ENCODE measurements around the gene SIK2. TPM values are rescaled to one million over a fixed set of nuclear protein-coding genes. Genes with fewer than 3 reads are reported as not detected.

SIK2 gene
- total and polyA plus RNA-seq, 9 of the 15 experiments (the other 6 are each of a cell fraction or from before 2014, with no cell fraction given) = 0.74 to 11.6 (median 3.8) TPM

DNA sequence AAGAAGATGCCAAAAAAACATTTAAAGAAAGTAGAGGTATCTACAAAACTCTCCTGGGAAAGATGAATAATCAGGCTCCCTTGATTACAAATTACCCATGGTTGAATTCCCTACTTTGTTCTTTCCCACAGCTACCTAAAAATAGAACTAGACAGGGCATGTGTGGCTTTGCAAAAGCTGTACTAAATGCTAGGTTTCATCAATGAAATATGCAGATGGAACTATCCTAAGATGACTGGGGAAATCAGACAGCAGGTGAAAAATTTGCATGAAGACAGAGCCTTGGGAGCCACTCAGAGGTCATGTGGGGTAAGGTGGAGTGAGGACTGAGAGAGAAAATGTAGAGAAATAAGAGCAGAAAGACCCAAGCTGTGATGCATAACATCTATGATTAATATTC lies 47.0 kb upstream of the SIK2 start (continued):
- TF ChIP-seq, protein P1, sequence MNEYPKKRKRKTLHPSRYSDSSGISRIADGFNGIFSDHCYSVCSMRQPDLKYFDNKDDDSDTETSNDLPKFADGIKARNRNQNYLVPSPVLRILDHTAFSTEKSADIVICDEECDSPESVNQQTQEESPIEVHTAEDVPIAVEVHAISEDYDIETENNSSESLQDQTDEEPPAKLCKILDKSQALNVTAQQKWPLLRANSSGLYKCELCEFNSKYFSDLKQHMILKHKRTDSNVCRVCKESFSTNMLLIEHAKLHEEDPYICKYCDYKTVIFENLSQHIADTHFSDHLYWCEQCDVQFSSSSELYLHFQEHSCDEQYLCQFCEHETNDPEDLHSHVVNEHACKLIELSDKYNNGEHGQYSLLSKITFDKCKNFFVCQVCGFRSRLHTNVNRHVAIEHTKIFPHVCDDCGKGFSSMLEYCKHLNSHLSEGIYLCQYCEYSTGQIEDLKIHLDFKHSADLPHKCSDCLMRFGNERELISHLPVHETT (CRISPR knock-in tag; conservative IDR thresholded peaks at IDR 0.05 in 1 of 2, IDR thresholded peaks at IDR 0.05 in 1 of 2) = no peak
- TF ChIP-seq ESRRA (IDR thresholded peaks at IDR 0.05; ENCODE audit: borderline replicate concordance, low read depth) = no peak

DNA sequence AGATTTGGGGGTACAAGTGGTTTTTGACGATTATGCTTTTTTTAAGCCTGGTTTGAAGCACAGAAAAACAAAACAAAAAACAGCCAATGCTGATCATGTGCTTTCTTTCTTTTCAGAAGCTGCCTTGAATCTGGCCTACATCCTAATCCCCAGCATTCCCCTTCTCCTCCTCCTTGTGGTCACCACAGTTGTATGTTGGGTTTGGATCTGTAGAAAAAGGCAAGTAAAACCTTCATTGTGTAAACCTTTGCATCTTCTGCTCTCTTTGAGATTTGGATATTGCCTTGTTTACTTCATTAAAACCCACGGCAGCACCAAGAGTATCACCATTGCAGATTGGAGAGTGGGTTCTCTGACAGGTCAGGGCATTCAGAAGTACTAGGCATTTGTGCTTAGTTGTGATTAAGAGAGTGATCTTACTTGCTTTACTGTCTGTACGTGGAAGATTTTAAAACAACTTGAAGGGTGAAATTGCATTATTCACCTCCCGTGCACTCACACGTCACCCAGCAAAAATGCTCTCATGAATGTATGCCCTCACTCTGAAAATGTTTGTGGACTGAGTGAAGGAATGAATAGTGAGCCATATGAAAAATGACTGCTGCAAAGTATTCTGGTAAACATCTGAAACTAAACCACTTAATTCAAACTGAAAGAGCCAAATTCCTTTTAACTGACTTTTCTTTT lies 44.7 kb upstream of the SIK2 start:
- no peaks in the 10 kb centered on the region for H3K79me2 ChIP-seq (ENCODE audit: control insufficient read depth, insufficient read depth, low read length)
- no peak overlapping the region for H3K4me3 ChIP-seq
- no peaks in the 10 kb centered on the region; a peak in 3 of 5 replicates for H3K27me3 ChIP-seq (ENCODE audit: control insufficient read depth in 2 of 2, insufficient read depth in 2 of 2, low read length in 2 of 2)
- peak overlapping the region; percentile 2; the same call in 1 of the 2 replicates for H2AFZ ChIP-seq (ENCODE audit: low read depth, low read length)
- no peaks in the 10 kb centered on the region for H3K9me1 ChIP-seq (ENCODE audit: control insufficient read depth, insufficient read depth, low read length)
- TF ChIP-seq, protein P2, sequence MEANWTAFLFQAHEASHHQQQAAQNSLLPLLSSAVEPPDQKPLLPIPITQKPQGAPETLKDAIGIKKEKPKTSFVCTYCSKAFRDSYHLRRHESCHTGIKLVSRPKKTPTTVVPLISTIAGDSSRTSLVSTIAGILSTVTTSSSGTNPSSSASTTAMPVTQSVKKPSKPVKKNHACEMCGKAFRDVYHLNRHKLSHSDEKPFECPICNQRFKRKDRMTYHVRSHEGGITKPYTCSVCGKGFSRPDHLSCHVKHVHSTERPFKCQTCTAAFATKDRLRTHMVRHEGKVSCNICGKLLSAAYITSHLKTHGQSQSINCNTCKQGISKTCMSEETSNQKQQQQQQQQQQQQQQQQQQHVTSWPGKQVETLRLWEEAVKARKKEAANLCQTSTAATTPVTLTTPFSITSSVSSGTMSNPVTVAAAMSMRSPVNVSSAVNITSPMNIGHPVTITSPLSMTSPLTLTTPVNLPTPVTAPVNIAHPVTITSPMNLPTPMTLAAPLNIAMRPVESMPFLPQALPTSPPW (CRISPR knock-in tag; IDR thresholded peaks at IDR 0.05) = no peak
- TF ChIP-seq MYNN (IDR thresholded peaks at IDR 0.05) (no peak), MYNN (CRISPR knock-in tag; IDR thresholded peaks at IDR 0.05) (no peak), STAG1 (CRISPR knock-in tag; IDR thresholded peaks at IDR 0.05; ENCODE audit: borderline replicate concordance) (no peak), MTF1 (CRISPR knock-in tag; IDR thresholded peaks at IDR 0.05; ENCODE audit: borderline replicate concordance) (no peak), ZNF134 (CRISPR knock-in tag; conservative IDR thresholded peaks at IDR 0.05) (no peak), NR2C1 (IDR thresholded peaks at IDR 0.05) (no peak), NR2C1 (tag; IDR thresholded peaks at IDR 0.05) (no peak), SREBF1 (IDR thresholded peaks at IDR 0.05; ENCODE audit: borderline replicate concordance, low read depth, low read length) (no peak)
- TF ChIP-seq, protein P3, sequence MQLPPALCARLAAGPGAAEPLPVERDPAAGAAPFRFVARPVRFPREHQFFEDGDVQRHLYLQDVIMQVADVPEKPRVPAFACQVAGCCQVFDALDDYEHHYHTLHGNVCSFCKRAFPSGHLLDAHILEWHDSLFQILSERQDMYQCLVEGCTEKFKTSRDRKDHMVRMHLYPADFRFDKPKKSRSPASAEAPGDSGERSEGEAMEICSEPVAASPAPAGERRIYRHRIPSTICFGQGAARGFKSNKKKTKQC (CRISPR knock-in tag; IDR thresholded peaks at IDR 0.05) = no peak
- WGBS (ENCODE audit: insufficient coverage, low coverage, missing lambda C conversion rate) = 8% methylated on average over 5 of the region's 5 CpGs
- no peak overlapping the region for H3K4me2 ChIP-seq (ENCODE audit: insufficient read depth, low read length)
- no peak for FAIRE-seq
- no peak overlapping the region for H3K27ac ChIP-seq (ENCODE audit: extremely low read depth, low read depth, low read length)
- no peak for DNase-seq (ENCODE audit: extremely low read depth in 1 of 4, low spot score in 3 of 4)
- no peaks in the 10 kb centered on the region for H4K20me1 ChIP-seq (replicated peaks; ENCODE audit: control insufficient read depth, insufficient read depth, low read length)
- in situ Hi-C loops (cut with MboI) = no loop called here
- H3K36me3 ChIP-seq (ENCODE audit: control insufficient read depth, insufficient read depth, low read length) = no peaks in the 10 kb centered on the region
- no peaks in the 10 kb centered on the region for H3K9me3 ChIP-seq (replicated peaks; ENCODE audit: control insufficient read depth, insufficient read depth, low read depth, low read length)
- CTCF ChIA-PET (ENCODE audit: low intra/inter-chr PET ratio) = no interaction called here
- intact Hi-C loops (cut with micrococcal nuclease) = no loop called here
- H3K9ac ChIP-seq (ENCODE audit: insufficient read depth in 1 of 2, low read depth in 2 of 2, low read length in 2 of 2) = no peak overlapping the region
- BruUV-seq (replicated peaks) = no TSS peak
- POLR2A ChIA-PET = no interaction called here
- H3K4me1 ChIP-seq (replicated peaks in 1 of 2; ENCODE audit: control insufficient read depth in 2 of 2, insufficient read depth in 2 of 2, low read length in 2 of 2) = no peaks in the 10 kb centered on the region
- no peak for ATAC-seq
